Endothelial cell (in vitro differentiated cells): ENCODE results near the gene LRRC45. TPM values are rescaled to one million over a fixed set of nuclear protein-coding genes. Genes with fewer than 3 reads are reported as not detected.

Source experiments
- DNase-seq: peaks from one replicate; pipeline ENCODE4 v3.0.0; 2021; ENCODE audit warnings: low spot score
- H3K27ac Mint-ChIP-seq: one replicate; pipeline ENCODE4 v1.8.0; 2021; ENCODE audit warnings: mixed read lengths, inconsistent platforms; ENCODE audit not compliant: unreplicated experiment
- H3K27me3 Mint-ChIP-seq: one replicate; pipeline ENCODE4 v1.8.0; 2021; ENCODE audit warnings: mild to moderate bottlenecking, moderate library complexity, mixed read lengths, inconsistent platforms; ENCODE audit not compliant: unreplicated experiment
- H3K36me3 Mint-ChIP-seq: one replicate; pipeline ENCODE4 v1.8.0; 2021; ENCODE audit warnings: mild to moderate bottlenecking, low read depth, mixed read lengths, inconsistent platforms; ENCODE audit not compliant: unreplicated experiment
- H3K4me1 Mint-ChIP-seq: one replicate; pipeline ENCODE4 v1.8.0; 2021; ENCODE audit warnings: mild to moderate bottlenecking, mixed read lengths, inconsistent platforms; ENCODE audit not compliant: unreplicated experiment
- H3K4me3 Mint-ChIP-seq: one replicate; pipeline ENCODE4 v1.8.0; 2021; ENCODE audit warnings: mild to moderate bottlenecking, mixed read lengths, inconsistent platforms; ENCODE audit not compliant: unreplicated experiment
- H3K9me3 Mint-ChIP-seq: one replicate; pipeline ENCODE4 v1.8.0; 2021; ENCODE audit warnings: mixed read lengths, inconsistent platforms; ENCODE audit not compliant: unreplicated experiment
- total RNA-seq: library from RNA; stranded (reverse); fragmentation: NEBNext Ultra II Directional; extraction: Animal tissue kit (Norgen Biotek cat#: 25700); gene quantifications from one replicate; pipeline ENCODE4 v1.2.1, GENCODE V29; 2021; ENCODE audit not compliant: unreplicated experiment
- TF ChIP-seq, protein P1 (sequence below): fragments of 200-600 bp; sonication (generic); IDR thresholded peaks from one replicate; pipeline ENCODE4 v1.5.0; 2021; ENCODE audit warnings: antibody characterized with exemption; ENCODE audit not compliant: unreplicated experiment

Gene LRRC45
- total RNA-seq, 1 donor from 2014 or later = 12.2 TPM

DNA sequence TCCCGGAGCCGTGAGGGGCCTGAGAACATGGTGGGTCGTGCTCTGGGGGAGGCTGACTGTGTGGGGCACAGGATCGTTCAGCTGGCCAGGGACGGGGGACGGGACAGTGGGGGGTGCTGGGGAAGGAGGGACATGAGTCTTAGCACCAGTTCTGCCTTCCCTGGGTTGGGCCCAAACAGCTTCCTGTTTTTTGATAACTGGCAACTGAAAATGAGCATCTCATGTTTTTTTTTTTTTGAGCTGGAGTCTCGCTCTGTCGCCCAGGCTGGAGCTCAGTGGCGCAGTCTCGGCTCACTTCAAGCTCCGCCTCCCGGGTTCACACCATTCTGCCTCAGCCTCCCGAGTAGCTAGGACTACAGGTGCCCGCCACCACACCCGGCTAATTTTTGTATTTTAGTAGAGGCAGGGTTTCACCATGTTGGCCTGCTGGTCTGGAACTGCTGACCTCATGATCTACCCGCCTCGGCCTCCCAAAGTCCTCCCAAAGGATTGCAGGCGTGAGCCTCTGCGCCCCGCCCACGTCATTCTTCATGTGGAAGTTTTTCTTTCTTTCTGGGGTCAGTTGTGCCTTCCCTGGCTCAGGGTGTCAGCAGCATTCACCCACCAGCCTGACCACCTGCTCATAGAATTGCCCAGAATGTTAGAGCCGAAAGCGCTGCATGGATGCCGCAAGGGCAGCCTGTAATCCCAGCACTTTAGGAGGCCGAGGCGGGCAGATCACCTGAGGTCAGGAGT is 39.3 kb upstream of the LRRC45 start:
- no peak overlapping the region for H3K4me3 Mint-ChIP-seq
- TF ChIP-seq, protein P1, sequence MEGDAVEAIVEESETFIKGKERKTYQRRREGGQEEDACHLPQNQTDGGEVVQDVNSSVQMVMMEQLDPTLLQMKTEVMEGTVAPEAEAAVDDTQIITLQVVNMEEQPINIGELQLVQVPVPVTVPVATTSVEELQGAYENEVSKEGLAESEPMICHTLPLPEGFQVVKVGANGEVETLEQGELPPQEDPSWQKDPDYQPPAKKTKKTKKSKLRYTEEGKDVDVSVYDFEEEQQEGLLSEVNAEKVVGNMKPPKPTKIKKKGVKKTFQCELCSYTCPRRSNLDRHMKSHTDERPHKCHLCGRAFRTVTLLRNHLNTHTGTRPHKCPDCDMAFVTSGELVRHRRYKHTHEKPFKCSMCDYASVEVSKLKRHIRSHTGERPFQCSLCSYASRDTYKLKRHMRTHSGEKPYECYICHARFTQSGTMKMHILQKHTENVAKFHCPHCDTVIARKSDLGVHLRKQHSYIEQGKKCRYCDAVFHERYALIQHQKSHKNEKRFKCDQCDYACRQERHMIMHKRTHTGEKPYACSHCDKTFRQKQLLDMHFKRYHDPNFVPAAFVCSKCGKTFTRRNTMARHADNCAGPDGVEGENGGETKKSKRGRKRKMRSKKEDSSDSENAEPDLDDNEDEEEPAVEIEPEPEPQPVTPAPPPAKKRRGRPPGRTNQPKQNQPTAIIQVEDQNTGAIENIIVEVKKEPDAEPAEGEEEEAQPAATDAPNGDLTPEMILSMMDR = no peak
- H3K36me3 Mint-ChIP-seq = peaks cover 4% of the 10 kb centered on the region
- H3K4me1 Mint-ChIP-seq = no peaks in the 10 kb centered on the region
- H3K27ac Mint-ChIP-seq = no peak overlapping the region
- peaks cover 4% of the 10 kb centered on the region for H3K27me3 Mint-ChIP-seq
- no peaks in the 10 kb centered on the region for H3K9me3 Mint-ChIP-seq
- no peak for DNase-seq

DNA sequence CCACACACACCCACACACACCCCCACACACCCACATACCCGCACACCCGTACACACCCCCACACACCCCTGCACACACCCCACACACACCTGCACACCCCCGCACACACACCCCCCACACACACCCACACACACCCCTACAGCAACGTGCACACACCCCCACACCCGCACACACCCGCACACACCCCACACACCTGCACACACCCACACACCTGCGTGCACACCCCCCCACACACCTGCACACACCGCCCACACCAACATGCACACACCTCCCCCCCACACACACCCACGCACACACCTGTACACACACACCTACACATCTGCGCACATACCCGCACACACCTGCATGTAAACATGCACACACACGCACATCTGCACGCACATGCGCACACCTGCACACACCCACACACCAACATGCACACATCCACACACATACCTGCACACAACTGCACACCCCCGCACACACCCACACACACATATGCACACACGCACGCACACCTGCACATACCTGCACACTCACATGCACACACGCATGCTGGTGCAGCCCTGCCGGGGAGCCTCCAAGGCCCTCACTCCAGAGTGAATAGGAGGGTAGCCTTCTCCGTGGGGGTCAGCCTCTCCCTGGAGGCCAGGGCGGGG is 38.2 kb upstream of the LRRC45 start:
- Mint-ChIP-seq H3K36me3 (peaks cover 4% of the 10 kb centered on the region), H3K9me3 (no peaks in the 10 kb centered on the region)

DNA sequence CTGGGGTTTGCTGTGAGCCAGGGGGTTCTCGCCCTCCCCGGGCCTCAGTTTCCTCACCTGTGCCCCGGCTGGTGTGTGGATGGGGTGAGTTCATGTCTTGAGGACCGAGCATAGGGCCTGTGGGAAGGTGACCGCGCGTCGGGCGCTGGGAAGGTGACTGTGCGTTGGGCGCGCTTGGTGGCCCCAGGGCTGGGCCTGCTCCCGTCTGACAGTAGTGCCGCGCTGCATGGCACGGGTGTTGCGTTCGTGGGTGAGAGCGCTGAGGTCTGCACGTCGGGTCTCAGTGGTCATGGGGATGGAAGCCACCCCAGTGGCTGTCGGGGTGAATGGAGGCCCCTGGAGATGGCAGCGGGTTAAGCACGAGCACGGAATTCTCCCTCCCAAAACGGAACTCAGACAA is 36.5 kb upstream of the LRRC45 start:
- H3K4me1 Mint-ChIP-seq = peaks cover 3% of the 10 kb centered on the region
- DNase-seq = no peak
- H3K4me3 Mint-ChIP-seq = no peak overlapping the region
- H3K9me3 Mint-ChIP-seq = no peaks in the 10 kb centered on the region
- no peak overlapping the region for H3K27ac Mint-ChIP-seq
- peaks cover 5% of the 10 kb centered on the region for H3K27me3 Mint-ChIP-seq
- TF ChIP-seq, protein P1 = no peak
- peaks cover 9% of the 10 kb centered on the region for H3K36me3 Mint-ChIP-seq

More for the DNA sequence above, 38.2 kb upstream of the LRRC45 start:
- H3K4me3 Mint-ChIP-seq = no peak overlapping the region
- TF ChIP-seq, protein P1 = no peak
- no peak overlapping the region for H3K27ac Mint-ChIP-seq
- no peaks in the 10 kb centered on the region for H3K4me1 Mint-ChIP-seq
- no peak for DNase-seq
- peaks cover 2% of the 10 kb centered on the region for H3K27me3 Mint-ChIP-seq

DNA sequence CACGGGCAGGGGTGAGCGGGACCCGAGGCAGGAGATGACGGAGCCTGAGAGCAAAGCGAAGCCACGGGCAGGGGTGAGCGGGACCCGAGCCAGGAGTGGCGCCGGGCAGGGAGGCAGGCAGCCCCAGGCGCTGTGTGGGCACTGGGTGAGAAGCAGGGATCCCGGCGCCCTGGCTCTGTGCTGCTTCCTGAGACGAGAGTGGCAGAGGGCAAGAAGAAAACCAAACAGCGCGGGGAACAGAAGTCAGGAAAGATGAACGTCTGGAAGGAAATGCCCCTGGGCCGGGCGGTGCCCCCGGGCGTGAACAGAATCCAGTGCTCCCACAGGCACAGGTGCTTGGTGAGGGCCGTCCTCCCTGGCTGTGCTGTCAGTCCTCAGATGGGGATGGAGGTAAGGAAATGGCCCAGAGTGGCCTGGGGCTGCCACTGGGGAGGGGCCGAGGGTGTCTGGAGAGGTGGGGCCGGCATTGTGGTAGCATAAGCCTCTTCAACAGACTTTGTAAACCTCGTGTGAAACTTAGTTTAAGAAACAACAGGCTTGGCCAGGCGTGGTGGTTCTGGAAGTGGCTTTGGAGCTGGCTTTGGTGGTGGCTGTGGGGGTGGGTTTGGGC is 35.8 kb upstream of the LRRC45 start:
- Mint-ChIP-seq H3K27ac (no peak overlapping the region), H3K4me1 (peaks cover 3% of the 10 kb centered on the region), H3K36me3 (peaks cover 9% of the 10 kb centered on the region), H3K9me3 (no peaks in the 10 kb centered on the region), H3K4me3 (no peak overlapping the region), H3K27me3 (peaks cover 5% of the 10 kb centered on the region)
- DNase-seq = no peak
- TF ChIP-seq, protein P1 = no peak
